Measurements from ENCODE around the gene DEXI. TPM values are rescaled to one million over a fixed set of nuclear protein-coding genes. Genes with fewer than 3 reads are reported as not detected.

DEXI gene
- total and polyA plus RNA-seq, 2 of the 13 experiments (the other 11 are each of a cell fraction or from before 2014, with no cell fraction given), result 51.5 to 70.4 TPM

GRCh38 chr16:10897134-10897533 lies 45.1 kb downstream of the DEXI start:
- Histone ChIP-seq H3K36me3 (replicated peaks in 1 of 2; ENCODE audit: control insufficient read depth in 1 of 2, insufficient read depth in 2 of 2, low read length in 2 of 2) (no peaks in the 10 kb centered on the region), H3K27ac (ENCODE audit: extremely low read length, insufficient read depth, low read length) (no peak overlapping the region), H3K79me2 (ENCODE audit: insufficient read depth, low read length) (no peaks in the 10 kb centered on the region), H3K9me3 (ENCODE audit: low read length) (no peaks in the 10 kb centered on the region), H3K9ac (ENCODE audit: insufficient read depth, low read depth, low read length) (no peak overlapping the region), H4K20me1 (ENCODE audit: insufficient read depth, low read length) (no peaks in the 10 kb centered on the region; the same call in 1 of the 2 replicates), H3K4me3 (replicated peaks in 1 of 3; ENCODE audit: insufficient read depth in 1 of 3, low read depth in 2 of 3, low read length in 3 of 3) (no peak overlapping the region), H3K4me1 (ENCODE audit: insufficient read depth, low read length) (no peaks in the 10 kb centered on the region), H3K4me2 (ENCODE audit: low read depth, low read length) (no peak overlapping the region), H2AFZ (ENCODE audit: low read length) (no peak overlapping the region), H3K27me3 (ENCODE audit: control insufficient read depth in 1 of 2, insufficient read depth in 2 of 2, low read length in 2 of 2) (0 out of 5 replicates have a peak, but pooled peaks cover 0 to 2% of the 10 kb centered on the region in 2 experiments)
- intact Hi-C loops (cut with micrococcal nuclease; ENCODE audit: unreplicated experiment) (no loop called here), in situ Hi-C loops (cut with HindIII; ENCODE audit: extremely low pct_ligation_motif_present, low pct_unique_long_range_greater_than_20kb) (no loop called here)
- FAIRE-seq (no peak), ATAC-seq (no peak), DNase-seq (ENCODE audit: low spot score) (no peak)
- no TSS peak for BruUV-seq (replicated peaks)
- 16% methylated on average over 5 of the region's 5 CpGs for WGBS (ENCODE audit: low lambda C conversion rate)
- TF ChIP-seq CREB1 (IDR thresholded peaks at IDR 0.05), result peak; percentile 42; the same call in 1 of the 2 replicates
- TF ChIP-seq CREB1 (CRISPR knock-in tag; IDR thresholded peaks at IDR 0.05), result no peak
- no peak for TF ChIP-seq SRSF9 (IDR thresholded peaks at IDR 0.05; ENCODE audit: borderline replicate concordance, insufficient read depth, low read depth, low read length, poor library complexity, severe bottlenecking)
- CTCF ChIA-PET (ENCODE audit: low intra/inter-chr PET ratio, low total read pairs), result no interaction called here
- POLR2A ChIA-PET, result no interaction called here

- Histone ChIP-seq H3K9me3 (ENCODE audit: low read length) (no peaks in the 10 kb centered on the region), H3K27me3 (ENCODE audit: control insufficient read depth in 1 of 2, insufficient read depth in 2 of 2, low read length in 2 of 2) (0 out of 5 replicates have a peak, but pooled peaks cover 0 to 2% of the 10 kb centered on the region in 2 experiments), H3K4me3 (replicated peaks in 1 of 3; ENCODE audit: insufficient read depth in 1 of 3, low read depth in 2 of 3, low read length in 3 of 3) (no peak overlapping the region), H4K20me1 (ENCODE audit: insufficient read depth, low read length) (no peaks in the 10 kb centered on the region; the same call in 1 of the 2 replicates), H3K36me3 (replicated peaks in 1 of 2; ENCODE audit: control insufficient read depth in 1 of 2, insufficient read depth in 2 of 2, low read length in 2 of 2) (no peaks in the 10 kb centered on the region), H2AFZ (ENCODE audit: low read length) (no peak overlapping the region), H3K9ac (ENCODE audit: insufficient read depth, low read depth, low read length) (no peak overlapping the region), H3K4me1 (ENCODE audit: insufficient read depth, low read length) (no peaks in the 10 kb centered on the region), H3K79me2 (ENCODE audit: insufficient read depth, low read length) (no peaks in the 10 kb centered on the region), H3K27ac (ENCODE audit: extremely low read length, insufficient read depth, low read length) (no peak overlapping the region), H3K4me2 (ENCODE audit: low read depth, low read length) (no peak overlapping the region)
- FAIRE-seq, result no peak
- in situ Hi-C loops (cut with HindIII; ENCODE audit: extremely low pct_ligation_motif_present, low pct_unique_long_range_greater_than_20kb) (no loop called here), intact Hi-C loops (cut with micrococcal nuclease; ENCODE audit: unreplicated experiment) (no loop called here)
- 91% methylated on average over 2 of the region's 2 CpGs for WGBS (ENCODE audit: low lambda C conversion rate)
- ChIA-PET CTCF (ENCODE audit: low intra/inter-chr PET ratio, low total read pairs) (no interaction called here), POLR2A (no interaction called here)
- no peak for ATAC-seq
- TF ChIP-seq CBX1 (IDR thresholded peaks at IDR 0.05; ENCODE audit: low read depth) (no peak), HOXA5 (CRISPR knock-in tag; IDR thresholded peaks at IDR 0.05) (no peak), SRSF1 (optimal IDR thresholded peaks at IDR 0.05; ENCODE audit: low read depth, low read length) (no peak), SCMH1 (CRISPR knock-in tag; IDR thresholded peaks at IDR 0.05; ENCODE audit: borderline replicate concordance) (no peak), NR0B2 (CRISPR knock-in tag; IDR thresholded peaks at IDR 0.05) (no peak), FOXA3 (CRISPR knock-in tag; IDR thresholded peaks at IDR 0.05) (no peak), SMAD1 (CRISPR knock-in tag; IDR thresholded peaks at IDR 0.05; ENCODE audit: borderline replicate concordance, low read depth) (no peak), ZNF33B (CRISPR knock-in tag; IDR thresholded peaks at IDR 0.05) (no peak), REST (IDR thresholded peaks at IDR 0.05; ENCODE audit: borderline replicate concordance in 1 of 2, low read depth in 1 of 2, low read length in 2 of 2) (no peak), ZNF230 (CRISPR knock-in tag; IDR thresholded peaks at IDR 0.05) (no peak), MXI1 (IDR thresholded peaks at IDR 0.05; ENCODE audit: borderline replicate concordance, low read depth, low read length) (no peak), PITX1 (CRISPR knock-in tag; IDR thresholded peaks at IDR 0.05) (no peak)
- DNase-seq (ENCODE audit: low spot score), result no peak
- no TSS peak for BruUV-seq (replicated peaks)
Observed at GRCh38 chr16:10896723-10897122, 45.5 kb downstream of the DEXI start.
